ENCODE results near the gene KCNMA1. TPM values are rescaled to one million over a fixed set of nuclear protein-coding genes. Genes with fewer than 3 reads are reported as not detected.

KCNMA1 gene
- total RNA-seq, 2 donors from 2014 or later, result 5.9 to 9.3 TPM

DNA sequence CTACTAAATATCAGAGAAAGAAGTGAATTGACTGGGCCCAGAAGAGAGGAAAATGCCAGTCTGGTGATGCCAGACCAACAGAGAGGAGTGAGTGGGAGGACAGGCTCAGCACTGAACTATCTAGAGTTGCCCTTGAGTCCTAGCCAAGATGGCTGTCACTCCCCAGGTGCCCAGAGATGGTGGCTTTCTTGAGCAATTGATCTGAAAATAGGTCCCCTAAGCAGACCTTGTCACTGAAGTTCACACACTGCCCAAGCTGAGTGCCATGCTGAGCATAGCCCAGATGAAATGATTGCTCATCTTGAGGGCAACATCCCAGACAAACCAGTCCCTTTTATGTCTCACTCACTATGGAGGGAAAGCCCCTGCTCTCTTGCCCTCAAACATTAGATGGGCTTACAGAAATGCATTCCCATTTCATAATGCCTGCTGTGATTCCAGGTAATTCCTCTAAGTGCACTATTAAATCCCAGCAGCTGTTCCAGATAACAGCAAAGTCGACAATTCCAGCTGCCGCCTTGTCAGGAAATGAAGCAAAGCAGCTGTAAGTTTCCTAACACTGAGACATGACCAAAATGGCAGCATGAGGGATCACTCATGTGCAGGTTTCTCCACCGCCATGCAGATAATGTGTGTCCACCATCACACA lies 329.4 kb downstream of the KCNMA1 start:
- ATAC-seq (no peak), DNase-seq (no peak)
- TF ChIP-seq POLR2A (IDR thresholded peaks at IDR 0.05), result no peak
- TF ChIP-seq, protein P1, sequence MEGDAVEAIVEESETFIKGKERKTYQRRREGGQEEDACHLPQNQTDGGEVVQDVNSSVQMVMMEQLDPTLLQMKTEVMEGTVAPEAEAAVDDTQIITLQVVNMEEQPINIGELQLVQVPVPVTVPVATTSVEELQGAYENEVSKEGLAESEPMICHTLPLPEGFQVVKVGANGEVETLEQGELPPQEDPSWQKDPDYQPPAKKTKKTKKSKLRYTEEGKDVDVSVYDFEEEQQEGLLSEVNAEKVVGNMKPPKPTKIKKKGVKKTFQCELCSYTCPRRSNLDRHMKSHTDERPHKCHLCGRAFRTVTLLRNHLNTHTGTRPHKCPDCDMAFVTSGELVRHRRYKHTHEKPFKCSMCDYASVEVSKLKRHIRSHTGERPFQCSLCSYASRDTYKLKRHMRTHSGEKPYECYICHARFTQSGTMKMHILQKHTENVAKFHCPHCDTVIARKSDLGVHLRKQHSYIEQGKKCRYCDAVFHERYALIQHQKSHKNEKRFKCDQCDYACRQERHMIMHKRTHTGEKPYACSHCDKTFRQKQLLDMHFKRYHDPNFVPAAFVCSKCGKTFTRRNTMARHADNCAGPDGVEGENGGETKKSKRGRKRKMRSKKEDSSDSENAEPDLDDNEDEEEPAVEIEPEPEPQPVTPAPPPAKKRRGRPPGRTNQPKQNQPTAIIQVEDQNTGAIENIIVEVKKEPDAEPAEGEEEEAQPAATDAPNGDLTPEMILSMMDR (IDR thresholded peaks at IDR 0.05), result no peak
- 75 to 83% methylated on average over 3 of the region's 3 CpGs for WGBS, 2 donors
- no peaks in the 10 kb centered on the region for H3K27me3 ChIP-seq
- intact Hi-C loops (cut with DNase I), result no loop called here
- H3K27ac ChIP-seq, result no peak overlapping the region
- H3K4me1 ChIP-seq, result no peaks in the 10 kb centered on the region
- no peaks in the 10 kb centered on the region for H3K36me3 ChIP-seq (replicated peaks in 1 of 2; ENCODE audit: insufficient read depth in 1 of 2, low read depth in 2 of 2)
- no peak overlapping the region for H3K4me3 ChIP-seq
- H3K9me3 ChIP-seq, result no peaks in the 10 kb centered on the region

DNA sequence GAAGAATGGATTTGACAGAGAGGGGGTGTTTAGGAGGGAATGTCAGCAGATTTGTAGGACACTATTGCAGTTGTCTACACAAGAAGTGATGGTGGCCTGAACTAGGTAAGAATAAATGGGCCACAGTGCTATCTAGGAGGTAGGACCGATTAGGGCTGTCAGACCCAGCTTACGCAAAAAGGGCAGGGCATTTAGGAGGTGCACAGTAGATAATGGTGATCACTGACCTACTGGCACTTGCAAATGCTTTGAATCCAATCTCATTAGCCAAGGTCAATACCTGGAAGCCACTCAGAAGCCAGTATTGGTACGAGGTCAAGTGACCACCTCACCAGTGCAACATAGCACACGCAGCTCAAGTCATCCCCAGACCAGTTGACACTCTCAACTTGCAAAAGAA lies 330.9 kb downstream of the KCNMA1 start:
- Histone ChIP-seq H3K36me3 (replicated peaks in 1 of 2; ENCODE audit: insufficient read depth in 1 of 2, low read depth in 2 of 2) (no peaks in the 10 kb centered on the region), H3K27ac (no peak overlapping the region), H3K9me3 (no peaks in the 10 kb centered on the region), H3K4me1 (no peaks in the 10 kb centered on the region), H3K4me3 (no peak overlapping the region), H3K27me3 (no peaks in the 10 kb centered on the region)
- TF ChIP-seq, protein P1 (IDR thresholded peaks at IDR 0.05), result no peak
- no peak for TF ChIP-seq POLR2A (IDR thresholded peaks at IDR 0.05)
- no peak for ATAC-seq
- 71 to 84% methylated on average over 4 of the region's 4 CpGs for WGBS, 2 donors
- DNase-seq, result no peak
- intact Hi-C loops (cut with DNase I), result no loop called here

DNA sequence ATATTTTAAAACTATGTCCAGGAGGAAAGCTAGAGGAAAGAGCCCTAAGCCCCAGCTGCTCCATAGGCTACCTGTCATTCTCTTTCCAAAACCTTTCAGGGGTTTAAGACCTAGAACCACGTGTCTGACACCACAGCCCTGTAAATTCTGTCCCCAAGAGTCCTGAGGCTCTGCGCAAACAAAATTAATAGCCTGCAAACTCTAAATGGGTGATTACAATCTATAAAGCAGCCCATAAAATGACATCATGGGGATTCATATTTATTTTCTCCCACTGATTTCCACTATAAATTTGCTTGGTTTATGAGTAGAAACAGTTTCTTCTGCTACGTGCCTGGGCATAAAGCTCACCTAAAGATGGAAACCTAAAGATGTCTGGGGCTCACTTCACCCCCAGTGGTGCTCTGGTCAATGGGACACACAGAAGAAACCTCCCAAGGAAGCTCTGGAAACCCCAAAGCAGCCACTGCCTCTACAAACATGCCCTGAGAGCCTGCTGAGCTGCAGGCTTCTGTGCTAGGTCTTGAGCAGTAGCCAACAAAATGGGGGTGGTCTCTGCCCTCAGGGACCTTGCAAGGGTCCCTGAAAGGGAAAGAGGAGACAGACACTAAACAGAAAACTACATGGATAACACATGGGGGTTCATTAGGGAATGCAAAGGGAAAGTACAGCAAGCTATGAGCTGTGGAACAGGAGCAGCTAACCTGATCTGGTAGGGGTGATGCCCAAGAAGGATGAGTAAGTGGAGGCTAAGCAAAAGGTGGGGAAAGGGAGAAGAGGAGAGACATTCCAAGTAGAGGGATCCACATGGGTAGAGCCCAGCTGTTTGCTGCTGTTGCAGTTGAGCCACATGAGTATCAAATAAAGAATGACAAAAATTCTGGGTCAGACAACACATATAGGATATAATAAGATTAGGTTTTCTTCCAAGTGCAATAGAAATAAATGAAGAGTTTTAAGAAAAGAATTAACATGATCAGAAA lies 331.7 kb downstream of the KCNMA1 start:
- H3K27me3 ChIP-seq, result no peaks in the 10 kb centered on the region
- H3K36me3 ChIP-seq (replicated peaks in 1 of 2; ENCODE audit: insufficient read depth in 1 of 2, low read depth in 2 of 2), result no peaks in the 10 kb centered on the region
- H3K27ac ChIP-seq, result no peak overlapping the region
- H3K4me3 ChIP-seq, result no peak overlapping the region
- H3K9me3 ChIP-seq, result no peaks in the 10 kb centered on the region
- TF ChIP-seq, protein P1 (IDR thresholded peaks at IDR 0.05), result no peak
- TF ChIP-seq POLR2A (IDR thresholded peaks at IDR 0.05), result no peak
- WGBS, 2 donors, result 82 to 90% methylated on average over 3 of the region's 3 CpGs
- ATAC-seq (no peak), DNase-seq (no peak)
- intact Hi-C loops (cut with DNase I), result no loop called here
- no peaks in the 10 kb centered on the region for H3K4me1 ChIP-seq

DNA sequence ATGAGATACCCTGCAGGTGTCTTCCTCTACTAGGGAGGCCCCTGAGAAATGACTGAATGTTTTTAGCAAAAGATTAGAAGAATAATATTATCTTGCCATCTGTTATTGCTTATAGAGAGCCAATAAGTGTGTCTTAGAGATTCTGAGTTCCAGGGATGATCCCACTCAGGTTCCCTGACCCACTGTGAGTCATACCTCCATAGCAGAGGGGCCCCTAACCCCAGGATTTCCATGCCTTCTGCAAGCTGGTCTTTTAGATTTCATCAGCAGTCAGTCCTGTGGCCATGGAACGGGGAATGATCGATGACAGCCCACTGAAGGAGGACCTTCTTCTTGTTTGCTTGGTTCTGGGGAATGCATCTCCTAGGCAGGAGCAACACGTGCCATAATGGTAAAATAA lies 333.4 kb downstream of the KCNMA1 start:
- no peak for TF ChIP-seq POLR2A (IDR thresholded peaks at IDR 0.05)
- TF ChIP-seq, protein P1 (IDR thresholded peaks at IDR 0.05), result no peak
- Histone ChIP-seq H3K27me3 (no peaks in the 10 kb centered on the region), H3K27ac (no peak overlapping the region), H3K4me1 (no peaks in the 10 kb centered on the region), H3K4me3 (no peak overlapping the region), H3K9me3 (no peaks in the 10 kb centered on the region), H3K36me3 (replicated peaks in 1 of 2; ENCODE audit: insufficient read depth in 1 of 2, low read depth in 2 of 2) (no peaks in the 10 kb centered on the region)
- DNase-seq (no peak), ATAC-seq (no peak)
- intact Hi-C loops (cut with DNase I), result no loop called here
- WGBS, 2 donors, result 82 to 85% methylated on average over 3 of the region's 3 CpGs
